ENCODE measurements around the gene B4GALNT4. TPM values are rescaled to one million over a fixed set of nuclear protein-coding genes. Genes with fewer than 3 reads are reported as not detected.
"Not testable (repeated sequence)": the region's sequence is repeated elsewhere in the genome, so short reads cannot be mapped to it uniquely, and the experiment has no call there.

Gene B4GALNT4
- total RNA-seq, 2 experiments from 2014 or later, result 4.2 to 6.0 TPM

- H3K27me3 ChIP-seq (ENCODE audit: control insufficient read depth in 1 of 2, insufficient read depth in 2 of 2, low read length in 2 of 2), result no peaks in the 10 kb centered on the region
- ATAC-seq (ENCODE audit: poor library complexity) (no peak), DNase-seq (no peak)
- Mint-ChIP-seq H3K9me3 (no peaks in the 10 kb centered on the region), H3K4me3 (no peak overlapping the region), H3K36me3 (ENCODE audit: low read depth) (no peaks in the 10 kb centered on the region), H3K27ac (no peak overlapping the region), H3K27me3 (no peaks in the 10 kb centered on the region), H3K4me1 (ENCODE audit: low read depth) (peaks cover 11% of the 10 kb centered on the region)
- no peak overlapping the region for H3K4me3 ChIP-seq (ENCODE audit: low read length)
- no peaks in the 10 kb centered on the region for H3K36me3 ChIP-seq (ENCODE audit: insufficient read depth, low read length)
- peaks cover 0 to 10% of the 10 kb centered on the region in 2 experiments for H3K9me3 ChIP-seq (ENCODE audit: control insufficient read depth in 1 of 2, insufficient read depth in 1 of 2, low read length in 2 of 2)
- intact Hi-C loops (cut with DNase I, micrococcal nuclease), result no loop called here
- no peak overlapping the region for H3K27ac ChIP-seq (ENCODE audit: low read depth in 1 of 2, low read length in 2 of 2)
- ChIA-PET CTCF (no interaction called here), POLR2A (interaction anchor here (0.6 kb wide), 1 partner anchor 25 kb away, joined by 3 read pairs; no protein-coding TSS in a partner anchor)
- no peak for TF ChIP-seq CTCF (IDR thresholded peaks at IDR 0.05)
- peaks cover 8% of the 10 kb centered on the region for H3K4me1 ChIP-seq (ENCODE audit: insufficient read depth, low read length)
Observed at GRCh38 chr11:342328-342727, 27.0 kb upstream of the B4GALNT4 start.

- ChIA-PET CTCF (interaction anchor here (1.3 kb wide), 1 partner anchor 40 kb away, joined by 3 read pairs; no protein-coding TSS in a partner anchor), POLR2A (interaction anchor here (1.6 kb wide), 1 partner anchor 10 kb away, joined by 7 read pairs; no protein-coding TSS in a partner anchor)
- no peaks in the 10 kb centered on the region for H3K36me3 ChIP-seq (ENCODE audit: insufficient read depth, low read length)
- H3K4me3 ChIP-seq (ENCODE audit: low read length), result no peak overlapping the region
- ATAC-seq (ENCODE audit: poor library complexity) (no peak), DNase-seq (no peak)
- no peak overlapping the region for H3K27ac Mint-ChIP-seq
- H3K27me3 Mint-ChIP-seq, result no peaks in the 10 kb centered on the region
- H3K27ac ChIP-seq (ENCODE audit: low read depth in 1 of 2, low read length in 2 of 2), result no peak overlapping the region
- H3K27me3 ChIP-seq (ENCODE audit: control insufficient read depth in 1 of 2, insufficient read depth in 2 of 2, low read length in 2 of 2), result no peaks in the 10 kb centered on the region
- no peak for TF ChIP-seq CTCF (IDR thresholded peaks at IDR 0.05)
- intact Hi-C loops (cut with DNase I, micrococcal nuclease), result no loop called here
- no peak overlapping the region for H3K4me3 Mint-ChIP-seq
- peaks cover 0 to 10% of the 10 kb centered on the region in 2 experiments for H3K9me3 ChIP-seq (ENCODE audit: control insufficient read depth in 1 of 2, insufficient read depth in 1 of 2, low read length in 2 of 2)
- peaks cover 3% of the 10 kb centered on the region for H3K4me1 ChIP-seq (ENCODE audit: insufficient read depth, low read length)
- H3K4me1 Mint-ChIP-seq (ENCODE audit: low read depth), result peaks cover 11% of the 10 kb centered on the region
- no peaks in the 10 kb centered on the region for H3K36me3 Mint-ChIP-seq (ENCODE audit: low read depth)
- no peaks in the 10 kb centered on the region for H3K9me3 Mint-ChIP-seq
Observed at GRCh38 chr11:344836-345578, 24.3 kb upstream of the B4GALNT4 start.

GRCh38 chr11:346529-346928 is 22.8 kb upstream of the B4GALNT4 start:
- no peak overlapping the region for H3K27ac ChIP-seq (ENCODE audit: low read depth in 1 of 2, low read length in 2 of 2)
- DNase-seq (no peak), ATAC-seq (ENCODE audit: poor library complexity) (no peak)
- Mint-ChIP-seq H3K27ac (no peak overlapping the region), H3K4me3 (no peak overlapping the region), H3K9me3 (no peaks in the 10 kb centered on the region), H3K36me3 (ENCODE audit: low read depth) (no peaks in the 10 kb centered on the region), H3K4me1 (ENCODE audit: low read depth) (peaks cover 21% of the 10 kb centered on the region), H3K27me3 (no peaks in the 10 kb centered on the region)
- TF ChIP-seq CTCF (IDR thresholded peaks at IDR 0.05), result no peak
- H3K4me1 ChIP-seq (ENCODE audit: insufficient read depth, low read length), result peaks cover 12% of the 10 kb centered on the region
- no peak overlapping the region for H3K4me3 ChIP-seq (ENCODE audit: low read length)
- H3K27me3 ChIP-seq (ENCODE audit: control insufficient read depth in 1 of 2, insufficient read depth in 2 of 2, low read length in 2 of 2), result no peaks in the 10 kb centered on the region
- H3K9me3 ChIP-seq (ENCODE audit: control insufficient read depth in 1 of 2, insufficient read depth in 1 of 2, low read length in 2 of 2), result peaks cover 0 to 10% of the 10 kb centered on the region in 2 experiments
- ChIA-PET CTCF (no interaction called here), POLR2A (no interaction called here)
- H3K36me3 ChIP-seq (ENCODE audit: insufficient read depth, low read length), result no peaks in the 10 kb centered on the region
- intact Hi-C loops (cut with DNase I, micrococcal nuclease), result no loop called here

- H3K9me3 Mint-ChIP-seq; intact Hi-C loops (cut with DNase I, micrococcal nuclease); H3K27ac Mint-ChIP-seq; CTCF ChIA-PET; DNase-seq; H3K4me3 ChIP-seq (ENCODE audit: low read length); H3K4me3 Mint-ChIP-seq; H3K27me3 Mint-ChIP-seq; H3K27ac ChIP-seq (ENCODE audit: low read depth in 1 of 2, low read length in 2 of 2); ATAC-seq (ENCODE audit: poor library complexity); H3K36me3 ChIP-seq (ENCODE audit: insufficient read depth, low read length); H3K9me3 ChIP-seq (ENCODE audit: control insufficient read depth in 1 of 2, insufficient read depth in 1 of 2, low read length in 2 of 2); H3K36me3 Mint-ChIP-seq (ENCODE audit: low read depth); H3K27me3 ChIP-seq (ENCODE audit: control insufficient read depth in 1 of 2, insufficient read depth in 2 of 2, low read length in 2 of 2): not testable (repeated sequence)
- H3K4me1 ChIP-seq (ENCODE audit: insufficient read depth, low read length), result peaks cover 15% of the 10 kb centered on the region
- H3K4me1 Mint-ChIP-seq (ENCODE audit: low read depth), result peaks cover 39% of the 10 kb centered on the region
- POLR2A ChIA-PET, result interaction anchor here (1.0 kb wide), 1 partner anchor 32 kb away, joined by 3 read pairs; no protein-coding TSS in a partner anchor
Observed at GRCh38 chr11:349270-349954, 19.9 kb upstream of the B4GALNT4 start.

All from CD4-positive, alpha-beta T cell (primary cell).